Effector CD4-positive, alpha-beta T cell (primary cell): ENCODE measurements around the gene RBM18.

ENCODE experiments used
- DNase-seq: peaks from one replicate; pipeline ENCODE4 v3.0.0-alpha.2; 2020

RBM18 gene

GRCh38 chr9:122258886-122259415 lies 5.7 kb downstream of the RBM18 start:
- no peak for DNase-seq

GRCh38 chr9:122256206-122256605 lies 8.4 kb downstream of the RBM18 start:
- no peak for DNase-seq

- DNase-seq, result no peak
These were observed 9.9 kb downstream of the RBM18 start for GRCh38 chr9:122254761-122255160.

GRCh38 chr9:122252796-122253195 lies 11.8 kb downstream of the RBM18 start:
- DNase-seq, result no peak

- DNase-seq, result no peak
These were observed 13.3 kb downstream of the RBM18 start for GRCh38 chr9:122251351-122251750.

- no peak for DNase-seq
These were observed 16.2 kb downstream of the RBM18 start for GRCh38 chr9:122248448-122248865.

- no peak for DNase-seq
These were observed 18.0 kb downstream of the RBM18 start for GRCh38 chr9:122246666-122247065.

GRCh38 chr9:122244349-122244748 lies 20.3 kb downstream of the RBM18 start:
- no peak for DNase-seq

GRCh38 chr9:122239722-122240121 lies 24.9 kb downstream of the RBM18 start:
- no peak for DNase-seq

- DNase-seq, result no peak
These were observed 28.0 kb downstream of the RBM18 start for GRCh38 chr9:122236681-122237080.

- no peak for DNase-seq
These were observed 30.5 kb downstream of the RBM18 start for GRCh38 chr9:122234022-122234748.

- no peak for DNase-seq
These were observed 31.8 kb downstream of the RBM18 start for GRCh38 chr9:122232796-122233306.

GRCh38 chr9:122229485-122229837 lies 35.2 kb downstream of the RBM18 start:
- no peak for DNase-seq

- DNase-seq, result no peak
These were observed 35.8 kb downstream of the RBM18 start, which contains the start of gene LHX6 for GRCh38 chr9:122228568-122229484. Gene LHX6 (minus strand): TSS chr9:122228957. CDS start chr9:122228740, 217 bp downstream.

- no peak for DNase-seq
These were observed 36.5 kb downstream of the RBM18 start for GRCh38 chr9:122228191-122228567.

- DNase-seq, result no peak
These were observed 37.1 kb downstream of the RBM18 start for GRCh38 chr9:122227575-122227900.

GRCh38 chr9:122226758-122227574 lies 37.7 kb downstream of the RBM18 start:
- DNase-seq, result no peak

GRCh38 chr9:122226142-122226757 lies 38.4 kb downstream of the RBM18 start:
- no peak for DNase-seq

- no peak for DNase-seq
These were observed 39.1 kb downstream of the RBM18 start for GRCh38 chr9:122225312-122226141.

GRCh38 chr9:122223435-122223834 lies 41.2 kb downstream of the RBM18 start:
- no peak for DNase-seq

GRCh38 chr9:122222791-122223190 lies 41.8 kb downstream of the RBM18 start:
- no peak for DNase-seq
